Prostate gland (tissue), 2 donors: ENCODE data around the gene TCF4. TPM values are rescaled to one million over a fixed set of nuclear protein-coding genes. Genes with fewer than 3 reads are reported as not detected.

ENCODE experiments used
- DNase-seq: peaks from one replicate; pipeline ENCODE4 v3.0.0-alpha.2; 2019; ENCODE audit warnings: low spot score
- H3K27ac ChIP-seq, 2 donors: fragments of 200-600 bp; sonication (generic); 2 replicates each; pipeline ENCODE4 v1.5.1; 2017 to 2019
- H3K27me3 ChIP-seq: fragments of 200-600 bp; sonication (generic); replicated peaks from 2 replicates; pipeline ENCODE4 v1.5.1; 2019; ENCODE audit not compliant: insufficient read depth
- H3K36me3 ChIP-seq, 2 donors: fragments of 200-600 bp; sonication (generic); 1 replicate in 1 of 2; 2 replicates in 1 of 2; pipeline versions ENCODE4 v1.5.1 to v1.8.1; 2017 to 2019
- H3K4me1 ChIP-seq: fragments of 200-600 bp; sonication (generic); replicated peaks from 2 replicates; pipeline ENCODE4 v1.5.1; 2019
- H3K4me3 ChIP-seq, 2 donors: fragments of 200-600 bp; sonication (generic); 2 replicates each; pipeline ENCODE4 v1.5.1; 2017 to 2019
- H3K9me3 ChIP-seq: fragments of 200-600 bp; sonication (generic); 2 replicates; pipeline ENCODE4 v1.5.1; 2017
- CTCF ChIP-seq, 4 experiments: fragments of 200-600 bp in 2 of 4; fragments of 450-650 bp in 2 of 4; sonication (generic) in 2 of 4; IDR thresholded peaks; 1 replicate in 3 of 4; 2 replicates in 1 of 4; pipeline ENCODE4 v1.5.1; 2016 to 2019; ENCODE audit warnings: antibody characterized with exemption in 4 of 4, mild to moderate bottlenecking in 2 of 4, moderate library complexity in 2 of 4
- POLR2A ChIP-seq: fragments of 450-650 bp; IDR thresholded peaks from one replicate; pipeline ENCODE4 v1.6.1; 2016; ENCODE audit warnings: antibody characterized with exemption, mild to moderate bottlenecking
- POLR2AphosphoS5 ChIP-seq: sonication (generic); formaldehyde crosslinking; IDR thresholded peaks from one replicate; pipeline ENCODE4 v1.6.1; 2017; ENCODE audit warnings: antibody characterized with exemption
- WGBS: methylation state at CpG from one replicate; pipeline ENCODE4 v1.1.5; 2018; 5-methylcytosine and 5-hydroxymethylcytosine counted together
- intact Hi-C: fragments of 100-400 bp; cut with DNase I; formaldehyde crosslinking; loops from one replicate; pipeline ENCODE4 v1.14.2; 2022
- total RNA-seq, 2 donors: library from RNA; depleted of rRNA; stranded (reverse); fragments of >200 nt; gene quantifications; one replicate each; pipeline ENCODE4 v1.1.0, GENCODE V29; 2016

The TCF4 gene
- total RNA-seq, 2 donors from 2014 or later, result 29.8 to 87.2 TPM

GRCh38 chr18:55629133-55629532, 41.1 kb upstream of the TCF4 start:
- WGBS, result 39% methylated on average over 1 of the region's 1 CpG
- H3K27ac ChIP-seq, result no peak overlapping the region
- no peak for TF ChIP-seq POLR2AphosphoS5
- TF ChIP-seq POLR2A, result no peak
- TF ChIP-seq CTCF (IDR thresholded peaks at IDR 0.05), result no peak
- DNase-seq, result no peak
- H3K4me3 ChIP-seq, result no peak overlapping the region
- intact Hi-C loops, result no loop called here
- H3K9me3 ChIP-seq, result no peaks in the 10 kb centered on the region
- H3K4me1 ChIP-seq, result no peaks in the 10 kb centered on the region
- H3K27me3 ChIP-seq, result no peaks in the 10 kb centered on the region
- no peaks in the 10 kb centered on the region for H3K36me3 ChIP-seq

- intact Hi-C loops, result no loop called here
- H3K9me3 ChIP-seq, result no peaks in the 10 kb centered on the region
- 96% methylated on average over 1 of the region's 1 CpG for WGBS
Measured at GRCh38 chr18:55627007-55627406, 39.0 kb upstream of the TCF4 start.

GRCh38 chr18:55625901-55626300, 37.9 kb upstream of the TCF4 start:
- Histone ChIP-seq H3K9me3 (no peaks in the 10 kb centered on the region), H3K27ac (no peak overlapping the region), H3K36me3 (no peaks in the 10 kb centered on the region), H3K4me3 (no peak overlapping the region), H3K4me1 (no peaks in the 10 kb centered on the region), H3K27me3 (no peaks in the 10 kb centered on the region)
- no peak for TF ChIP-seq POLR2AphosphoS5
- WGBS, result 78% methylated on average over 2 of the region's 2 CpGs
- no peak for DNase-seq
- intact Hi-C loops, result no loop called here

More at GRCh38 chr18:55627007-55627406, 39.0 kb upstream of the TCF4 start:
- DNase-seq, result no peak
- no peaks in the 10 kb centered on the region for H3K27me3 ChIP-seq
- TF ChIP-seq POLR2AphosphoS5, result no peak
- TF ChIP-seq CTCF (IDR thresholded peaks at IDR 0.05), result no peak
- TF ChIP-seq POLR2A, result no peak
- no peaks in the 10 kb centered on the region for H3K4me1 ChIP-seq
- H3K4me3 ChIP-seq, result no peak overlapping the region
- no peak overlapping the region for H3K27ac ChIP-seq
- no peaks in the 10 kb centered on the region for H3K36me3 ChIP-seq

- WGBS, result 94% methylated on average over 3 of the region's 3 CpGs
- no peak for TF ChIP-seq POLR2AphosphoS5
- no peak for TF ChIP-seq POLR2A
- no peak for TF ChIP-seq CTCF (IDR thresholded peaks at IDR 0.05)
Measured at GRCh38 chr18:55623626-55624025, 35.6 kb upstream of the TCF4 start.

GRCh38 chr18:55610506-55610905, 22.5 kb upstream of the TCF4 start:
- intact Hi-C loops, result no loop called here
- TF ChIP-seq CTCF (IDR thresholded peaks at IDR 0.05), result no peak
- no peak for DNase-seq

More at GRCh38 chr18:55623626-55624025, 35.6 kb upstream of the TCF4 start:
- no peaks in the 10 kb centered on the region for H3K27me3 ChIP-seq
- no peak for DNase-seq
- no peak overlapping the region for H3K27ac ChIP-seq
- H3K9me3 ChIP-seq, result no peaks in the 10 kb centered on the region
- H3K36me3 ChIP-seq, result no peaks in the 10 kb centered on the region
- no peak overlapping the region for H3K4me3 ChIP-seq
- no peaks in the 10 kb centered on the region for H3K4me1 ChIP-seq
- intact Hi-C loops, result no loop called here

More at GRCh38 chr18:55610506-55610905, 22.5 kb upstream of the TCF4 start:
- H3K4me1 ChIP-seq, result no peaks in the 10 kb centered on the region
- no peaks in the 10 kb centered on the region for H3K27me3 ChIP-seq
- 81% methylated on average over 2 of the region's 2 CpGs for WGBS
- no peaks in the 10 kb centered on the region for H3K9me3 ChIP-seq
- no peak overlapping the region for H3K4me3 ChIP-seq
- H3K36me3 ChIP-seq, result no peaks in the 10 kb centered on the region
- no peak overlapping the region for H3K27ac ChIP-seq
